GM21390 (cell line): Measurements from ENCODE around the gene ABHD17A.

Source experiments
- ATAC-seq: cut with Tn5 transposase; IDR thresholded peaks from one replicate; pipeline ENCODE4 v1.9.1; 2021; ENCODE audit not compliant: unreplicated experiment

ABHD17A gene

GRCh38 chr19:1839658-1840540 is 45.4 kb downstream of the ABHD17A start:
- no peak for ATAC-seq

GRCh38 chr19:1837625-1838105 is 47.6 kb downstream of the ABHD17A start:
- no peak for ATAC-seq

GRCh38 chr19:1837222-1837565 is 48.1 kb downstream of the ABHD17A start:
- ATAC-seq: no peak

GRCh38 chr19:1836458-1837221 is 48.7 kb downstream of the ABHD17A start:
- ATAC-seq: no peak

- ATAC-seq: no peak
Observed at GRCh38 chr19:1833540-1833939, 51.8 kb downstream of the ABHD17A start.

GRCh38 chr19:1832046-1832663 is 53.1 kb downstream of the ABHD17A start:
- ATAC-seq: no peak

GRCh38 chr19:1830978-1831377 is 54.3 kb downstream of the ABHD17A start:
- no peak for ATAC-seq

GRCh38 chr19:1830568-1830967 is 54.7 kb downstream of the ABHD17A start:
- no peak for ATAC-seq

GRCh38 chr19:1829958-1830357 is 55.3 kb downstream of the ABHD17A start:
- no peak for ATAC-seq

GRCh38 chr19:1828279-1829238 is 56.7 kb downstream of the ABHD17A start:
- ATAC-seq: no peak

GRCh38 chr19:1827566-1828278 is 57.6 kb downstream of the ABHD17A start:
- ATAC-seq: no peak
